Right lung (tissue), 5 donors: ENCODE results near the gene PLXDC2. TPM values are rescaled to one million over a fixed set of nuclear protein-coding genes. Genes with fewer than 3 reads are reported as not detected.
"Not testable (repeated sequence)": the region's sequence is repeated elsewhere in the genome, so short reads cannot be mapped to it uniquely, and the experiment has no call there.

Experiments
- DNase-seq, 2 donors: peaks; one replicate each; pipeline ENCODE4 v3.0.0-alpha.2; 2013
- polyA plus RNA-seq, 5 donors: library from polyadenylated mRNA; unstranded; fragments of 120-200 nt; gene quantifications; one replicate each; pipeline versions ENCODE4 v1.2.1 to v1.2.3, GENCODE V29; 2013; ENCODE audit warnings: inconsistent platforms in 1 of 5, low replicate concordance in 1 of 5; ENCODE audit not compliant: insufficient read length in 5 of 5, insufficient read depth in 1 of 5

PLXDC2 gene
- polyA plus RNA-seq, 5 donors = 56.9 to 134 (median 120) TPM

- DNase-seq = no peak
Observed at GRCh38 chr10:20033476-20033875, 217.2 kb downstream of the PLXDC2 start.

GRCh38 chr10:20034732-20035131 is 218.5 kb downstream of the PLXDC2 start:
- DNase-seq = peak in 1 of 2 donors; percentile 6

GRCh38 chr10:20040012-20040411 is 223.8 kb downstream of the PLXDC2 start:
- no peak for DNase-seq

GRCh38 chr10:20041931-20042330 is 225.7 kb downstream of the PLXDC2 start:
- DNase-seq = no peak

GRCh38 chr10:20045100-20045499 is 228.9 kb downstream of the PLXDC2 start:
- not testable (repeated sequence) for DNase-seq

GRCh38 chr10:20048161-20048560 is 231.9 kb downstream of the PLXDC2 start:
- no peak for DNase-seq

GRCh38 chr10:20058135-20058534 is 241.9 kb downstream of the PLXDC2 start:
- no peak for DNase-seq

GRCh38 chr10:20059084-20059835 is 243.0 kb downstream of the PLXDC2 start:
- DNase-seq = peak; percentile 21 to 36

GRCh38 chr10:20065814-20066213 is 249.6 kb downstream of the PLXDC2 start:
- DNase-seq = no peak

GRCh38 chr10:20073167-20073566 is 256.9 kb downstream of the PLXDC2 start:
- DNase-seq = no peak

- no peak for DNase-seq
Observed at GRCh38 chr10:20075713-20076112, 259.5 kb downstream of the PLXDC2 start.

- DNase-seq = no peak
Observed at GRCh38 chr10:20084451-20084850, 268.2 kb downstream of the PLXDC2 start.

GRCh38 chr10:20085115-20085514 is 268.9 kb downstream of the PLXDC2 start:
- no peak for DNase-seq

- no peak for DNase-seq
Observed at GRCh38 chr10:20087353-20087752, 271.1 kb downstream of the PLXDC2 start.

- no peak for DNase-seq
Observed at GRCh38 chr10:20088061-20088701, 271.9 kb downstream of the PLXDC2 start.

GRCh38 chr10:20089879-20090278 is 273.6 kb downstream of the PLXDC2 start:
- DNase-seq = no peak

GRCh38 chr10:20090831-20091230 is 274.6 kb downstream of the PLXDC2 start:
- no peak for DNase-seq

GRCh38 chr10:20091698-20092097 is 275.5 kb downstream of the PLXDC2 start:
- DNase-seq = no peak

- DNase-seq = no peak
Observed at GRCh38 chr10:20093600-20093999, 277.4 kb downstream of the PLXDC2 start.

GRCh38 chr10:20094226-20094976 is 278.2 kb downstream of the PLXDC2 start:
- DNase-seq = no peak

- DNase-seq = peak; percentile 65 to 84
Observed at GRCh38 chr10:20100171-20100570, 283.9 kb downstream of the PLXDC2 start.

- DNase-seq = no peak
Observed at GRCh38 chr10:20105236-20105635, 289.0 kb downstream of the PLXDC2 start.

GRCh38 chr10:20105931-20106330 is 289.7 kb downstream of the PLXDC2 start:
- DNase-seq = no peak
